Osteocyte (in vitro differentiated cells): ENCODE results near the gene ZER1. TPM values are rescaled to one million over a fixed set of nuclear protein-coding genes. Genes with fewer than 3 reads are reported as not detected.

Experiments used
- DNase-seq: peaks from one replicate; pipeline ENCODE4 v3.0.0; 2021; ENCODE audit warnings: mixed read lengths; ENCODE audit not compliant: unreplicated experiment; ENCODE audit errors: extremely low spot score
- H3K27ac Mint-ChIP-seq: one replicate; pipeline ENCODE4 v1.8.0; 2021; ENCODE audit warnings: mild to moderate bottlenecking, mixed read lengths; ENCODE audit not compliant: unreplicated experiment
- H3K27me3 Mint-ChIP-seq: one replicate; pipeline ENCODE4 v1.8.0; 2021; ENCODE audit warnings: mixed read lengths; ENCODE audit not compliant: unreplicated experiment
- H3K36me3 Mint-ChIP-seq: one replicate; pipeline ENCODE4 v1.8.0; 2021; ENCODE audit warnings: mixed read lengths; ENCODE audit not compliant: unreplicated experiment
- H3K4me1 Mint-ChIP-seq: one replicate; pipeline ENCODE4 v1.8.0; 2021; ENCODE audit warnings: mixed read lengths; ENCODE audit not compliant: unreplicated experiment
- H3K4me3 Mint-ChIP-seq: one replicate; pipeline ENCODE4 v1.8.0; 2021; ENCODE audit warnings: mild to moderate bottlenecking, moderate library complexity, mixed read lengths; ENCODE audit not compliant: unreplicated experiment
- H3K9me3 Mint-ChIP-seq: one replicate; pipeline ENCODE4 v1.8.0; 2021; ENCODE audit warnings: mixed read lengths; ENCODE audit not compliant: unreplicated experiment
- CTCF ChIP-seq: fragments of 200-600 bp; sonication (generic); IDR thresholded peaks from 2 replicates; pipeline ENCODE4 v1.5.0; 2021; ENCODE audit warnings: antibody characterized with exemption, mild to moderate bottlenecking, moderate library complexity
- total RNA-seq: library from RNA; stranded (reverse); gene quantifications from 2 replicates; pipeline ENCODE4 v1.2.1, GENCODE V29; 2021

ZER1 gene
- total RNA-seq, 1 donor from 2014 or later = 61.9 TPM

GRCh38 chr9:128720841-128721486, 50.8 kb downstream of the ZER1 start:
- Mint-ChIP-seq H3K4me3 (no peak overlapping the region), H3K9me3 (no peaks in the 10 kb centered on the region), H3K27ac (no peak overlapping the region), H3K4me1 (peaks cover 24% of the 10 kb centered on the region), H3K27me3 (no peaks in the 10 kb centered on the region), H3K36me3 (no peaks in the 10 kb centered on the region)
- TF ChIP-seq CTCF = no peak
- DNase-seq = no peak

- Mint-ChIP-seq H3K9me3 (no peaks in the 10 kb centered on the region), H3K36me3 (no peaks in the 10 kb centered on the region), H3K4me1 (peaks cover 23% of the 10 kb centered on the region), H3K27ac (no peak overlapping the region), H3K4me3 (no peak overlapping the region), H3K27me3 (no peaks in the 10 kb centered on the region)
- no peak for DNase-seq
- no peak for TF ChIP-seq CTCF
Measured at GRCh38 chr9:128719919-128720605, 51.7 kb downstream of the ZER1 start.

- no peak for DNase-seq
- Mint-ChIP-seq H3K27ac (no peak overlapping the region), H3K36me3 (peaks cover 2% of the 10 kb centered on the region), H3K27me3 (no peaks in the 10 kb centered on the region), H3K9me3 (no peaks in the 10 kb centered on the region), H3K4me1 (peaks cover 11% of the 10 kb centered on the region), H3K4me3 (no peak overlapping the region)
- no peak for TF ChIP-seq CTCF
Measured at GRCh38 chr9:128718475-128718874, 53.3 kb downstream of the ZER1 start.

DNA sequence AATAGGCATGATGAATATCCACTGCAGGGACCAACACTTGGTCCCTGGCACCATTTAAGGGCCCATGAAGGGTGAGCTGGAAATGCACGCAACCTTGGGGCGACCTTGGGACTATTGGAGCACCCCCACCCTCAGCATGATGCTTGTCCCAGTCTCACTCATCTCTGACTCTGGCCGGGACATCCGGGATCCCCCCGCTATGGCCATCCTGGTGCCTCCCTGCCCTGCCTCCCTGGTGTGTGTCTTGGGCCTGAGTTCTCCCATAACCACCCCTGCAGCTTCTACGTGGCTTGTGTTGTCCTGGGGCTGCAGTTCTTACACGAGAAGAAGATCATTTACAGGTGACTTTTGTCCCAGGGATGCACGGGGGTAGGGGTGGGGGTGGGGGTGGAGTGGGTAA, 53.7 kb downstream of the ZER1 start:
- no peak for TF ChIP-seq CTCF
- Mint-ChIP-seq H3K4me3 (no peak overlapping the region), H3K9me3 (no peaks in the 10 kb centered on the region), H3K27me3 (no peaks in the 10 kb centered on the region), H3K36me3 (peaks cover 2% of the 10 kb centered on the region), H3K4me1 (peaks cover 8% of the 10 kb centered on the region), H3K27ac (no peak overlapping the region)
- no peak for DNase-seq

DNA sequence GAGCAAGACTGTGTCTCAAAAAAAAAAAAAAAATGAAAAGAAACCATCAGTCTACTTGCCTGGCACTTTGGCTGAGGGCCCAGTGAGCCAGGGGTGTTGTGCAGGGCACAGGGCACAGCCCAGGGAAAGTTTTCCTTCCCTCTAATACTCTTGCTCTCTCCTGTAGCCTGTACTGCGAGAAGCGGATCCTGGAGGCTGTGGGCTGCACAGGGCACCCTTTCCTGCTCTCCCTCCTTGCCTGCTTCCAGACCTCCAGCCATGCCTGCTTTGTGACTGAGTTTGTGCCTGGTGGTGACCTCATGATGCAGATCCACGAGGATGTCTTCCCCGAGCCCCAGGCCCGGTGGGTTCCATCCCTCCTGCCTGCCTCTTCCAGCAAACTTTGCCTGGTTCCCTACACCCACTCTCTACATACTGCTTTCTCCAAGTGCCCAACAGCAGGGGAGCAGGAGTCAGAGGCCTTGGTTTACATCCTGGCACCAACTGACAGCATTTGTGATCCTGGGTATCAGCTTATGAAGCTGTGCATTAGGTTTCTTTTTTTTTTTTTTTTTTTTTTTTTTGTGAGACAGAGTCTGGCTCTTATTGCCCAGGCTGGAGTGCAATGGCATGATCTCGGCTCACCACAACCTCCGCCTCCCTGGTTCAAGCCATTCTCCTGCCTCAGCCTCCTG, 55.0 kb downstream of the ZER1 start:
- Mint-ChIP-seq H3K4me1 (no peaks in the 10 kb centered on the region), H3K27ac (no peak overlapping the region), H3K4me3 (no peak overlapping the region), H3K27me3 (no peaks in the 10 kb centered on the region), H3K36me3 (peaks cover 2% of the 10 kb centered on the region), H3K9me3 (no peaks in the 10 kb centered on the region)
- TF ChIP-seq CTCF = no peak
- no peak for DNase-seq
